HepG2 (cell line): ENCODE data around the gene WASHC4. TPM values are rescaled to one million over a fixed set of nuclear protein-coding genes. Genes with fewer than 3 reads are reported as not detected.

Experiments used
- ATAC-seq: fragments of 200-7000 bp; cut with Tn5 transposase; 3 replicates; pipeline ENCODE4 v1.9.1; 2020; ENCODE audit warnings: mild to moderate bottlenecking, moderate library complexity
- BruUV-seq: library from RNA; stranded (reverse); fragments of 400-500 nt; replicated peaks from 2 replicates; lab custom pipeline; 2021; lab: Mats Ljungman, UMichigan
- CTCF ChIA-PET: fragments of 300-600 bp; formaldehyde crosslinking; extraction: SDS; loops from one replicate; lab custom pipeline; 2021; ENCODE audit warnings: low total read pairs, inconsistent platforms, low intra/inter-chr PET ratio; lab: Yijun Ruan, JAX
- POLR2A ChIA-PET: fragments of 350-600 bp; sonication (Branson Sonifier 250); formaldehyde crosslinking; loops from one replicate; lab custom pipeline; 2020; ENCODE audit warnings: antibody characterized with exemption, inconsistent platforms; lab: Yijun Ruan, JAX
- DNase-seq: peaks from one replicate; pipeline ENCODE4 v3.0.0-alpha.2; 2015; ENCODE audit warnings: low spot score
- FAIRE-seq: peaks from 3 replicates; lab custom pipeline; 2011; peaks lifted over from hg19 to GRCh38; lab: Jason Lieb, UNC
- H2AFZ ChIP-seq: one replicate; pipeline ENCODE4 v1.6.1; 2011; ENCODE audit warnings: low read length, inconsistent platforms
- H3K27ac ChIP-seq: fragments of 300-600 bp; 3 replicates; pipeline ENCODE4 v1.8.0; 2011; ENCODE audit warnings: mixed run types, mild to moderate bottlenecking, mixed read lengths, low read length, inconsistent platforms; ENCODE audit not compliant: insufficient read depth; ENCODE audit errors: extremely low read length
- H3K27me3 ChIP-seq, 2 experiments: fragments of 200-600 bp in 1 of 2; 2 replicates in 1 of 2; 3 replicates in 1 of 2; pipeline versions ENCODE4 v1.6.0 to v1.8.0; 2011; ENCODE audit warnings: low read length in 2 of 2, mild to moderate bottlenecking in 2 of 2, moderate library complexity in 2 of 2, inconsistent platforms in 1 of 2; ENCODE audit not compliant: insufficient read depth in 2 of 2, control insufficient read depth in 1 of 2
- H3K36me3 ChIP-seq, 2 experiments: fragments of 200-600 bp in 1 of 2; replicated peaks in 1 of 2; 2 replicates in 1 of 2; 3 replicates in 1 of 2; pipeline versions ENCODE4 v1.5.1 to v1.8.0; 2011; ENCODE audit warnings: low read length in 2 of 2, inconsistent platforms in 1 of 2; ENCODE audit not compliant: insufficient read depth in 2 of 2, control insufficient read depth in 1 of 2
- H3K4me1 ChIP-seq: 2 replicates; pipeline ENCODE4 v1.5.1; 2012; ENCODE audit warnings: low read length, inconsistent platforms; ENCODE audit not compliant: insufficient read depth
- H3K4me2 ChIP-seq: 2 replicates; pipeline ENCODE4 v1.6.0; 2011; ENCODE audit warnings: low read depth, low read length, inconsistent platforms
- H3K4me3 ChIP-seq, 3 experiments: fragments of 200-600 bp in 1 of 3; sonication (generic), shearing (Covaris generic) in 1 of 3; replicated peaks in 1 of 3; 2 replicates each; pipeline ENCODE4 v1.5.1; 2011 to 2016; ENCODE audit warnings: low read length in 3 of 3, inconsistent platforms in 2 of 3, low read depth in 2 of 3, mild to moderate bottlenecking in 2 of 3, control low read depth in 1 of 3, mixed read lengths in 1 of 3; ENCODE audit not compliant: insufficient read depth in 1 of 3
- H3K79me2 ChIP-seq: one replicate; pipeline ENCODE4 v1.6.1; 2011; ENCODE audit warnings: low read length, inconsistent platforms; ENCODE audit not compliant: insufficient read depth
- H3K9ac ChIP-seq: 2 replicates; pipeline ENCODE4 v1.6.0; 2011; ENCODE audit warnings: mild to moderate bottlenecking, low read depth, low read length, inconsistent platforms; ENCODE audit not compliant: insufficient read depth
- H3K9me3 ChIP-seq: 2 replicates; pipeline ENCODE4 v1.5.1; 2012; ENCODE audit warnings: mild to moderate bottlenecking, low read length
- H4K20me1 ChIP-seq: 2 replicates; pipeline ENCODE4 v1.6.0; 2011; ENCODE audit warnings: inconsistent platforms, mild to moderate bottlenecking, low read length, moderate library complexity; ENCODE audit not compliant: insufficient read depth
- DNMT3B ChIP-seq: conservative IDR thresholded peaks from 2 replicates; pipeline ENCODE4 v1.6.1; 2016; ENCODE audit warnings: missing biosample characterization, control low read depth
- FOSL1 ChIP-seq: sonication (generic); formaldehyde crosslinking; IDR thresholded peaks from 2 replicates; pipeline ENCODE4 v1.9.0; 2021; ENCODE audit warnings: missing genetic modification reagents, borderline replicate concordance
- MED8 ChIP-seq: sonication (generic); formaldehyde crosslinking; IDR thresholded peaks from 2 replicates; pipeline ENCODE4 v1.8.1; 2023; ENCODE audit warnings: mild to moderate bottlenecking, missing genetic modification reagents; ENCODE audit not compliant: insufficient replicate concordance
- NR3C1 ChIP-seq: sonication (generic); formaldehyde crosslinking; IDR thresholded peaks from 2 replicates; pipeline ENCODE4 v1.4.0; 2020; ENCODE audit warnings: missing genetic modification reagents
- PHF5A ChIP-seq: IDR thresholded peaks from one replicate; pipeline ENCODE4 v1.6.1; 2018; ENCODE audit warnings: low read depth, missing genetic modification reagents; ENCODE audit not compliant: unreplicated experiment
- ZBTB20 ChIP-seq: sonication (generic); formaldehyde crosslinking; IDR thresholded peaks from 2 replicates; pipeline ENCODE4 v1.8.1; 2023; ENCODE audit warnings: missing genetic modification reagents, low read depth, mild to moderate bottlenecking, borderline replicate concordance
- ZMYM4 ChIP-seq: sonication (generic); formaldehyde crosslinking; IDR thresholded peaks from 2 replicates; pipeline ENCODE4 v1.8.1; 2023; ENCODE audit warnings: mild to moderate bottlenecking, missing genetic modification reagents
- ZNF253 ChIP-seq: sonication (generic); formaldehyde crosslinking; IDR thresholded peaks from 2 replicates; pipeline ENCODE4 v1.8.0; 2022; ENCODE audit warnings: mild to moderate bottlenecking, missing genetic modification reagents, borderline replicate concordance
- ZNF496 ChIP-seq: sonication (generic); formaldehyde crosslinking; IDR thresholded peaks from 2 replicates; pipeline ENCODE4 v1.8.1; 2023; ENCODE audit warnings: mild to moderate bottlenecking, moderate library complexity, missing genetic modification reagents; ENCODE audit not compliant: insufficient replicate concordance
- ZNF746 ChIP-seq: sonication (generic); formaldehyde crosslinking; IDR thresholded peaks from 2 replicates; pipeline ENCODE4 v1.8.0; 2022; ENCODE audit warnings: mild to moderate bottlenecking, missing genetic modification reagents
- ZNF841 ChIP-seq: sonication (generic); formaldehyde crosslinking; IDR thresholded peaks from 2 replicates; pipeline ENCODE4 v1.8.1; 2023; ENCODE audit warnings: missing genetic modification reagents, borderline replicate concordance
- ZSCAN21 ChIP-seq: sonication (generic); formaldehyde crosslinking; IDR thresholded peaks from 2 replicates; pipeline ENCODE4 v1.8.0; 2022; ENCODE audit warnings: mild to moderate bottlenecking, missing genetic modification reagents, moderate library complexity, borderline replicate concordance
- WGBS: methylation state at CpG from one replicate; pipeline ENCODE4 v1.1.6; 2017; ENCODE audit warnings: low lambda C conversion rate; 5-methylcytosine and 5-hydroxymethylcytosine counted together
- in situ Hi-C: cut with HindIII; loops from 2 replicates; pipeline ENCODE4 v1.10.0; 2017; ENCODE audit warnings: low pct_unique_long_range_greater_than_20kb; ENCODE audit not compliant: extremely low pct_ligation_motif_present
- intact Hi-C: fragments of 100-400 bp; cut with micrococcal nuclease; formaldehyde crosslinking; loops from one replicate; pipeline ENCODE4 v1.10.0; 2022; ENCODE audit not compliant: unreplicated experiment
- polyA plus RNA-seq, 8 experiments: library from polyadenylated mRNA; depleted of rRNA in 3 of 8; stranded (reverse) in 7 of 8; unstranded in 1 of 8; fragments of >200 nt; fragmentation: Illumina TruSeq in 4 of 8; extraction: Trizol in 4 of 8; gene quantifications; 2 replicates each; pipeline versions ENCODE4 v1.2.1 to v1.2.3, GENCODE V29; 2011 to 2016; ENCODE audit warnings: low read depth in 4 of 8, missing spikeins in 1 of 8, mixed read lengths in 1 of 8; ENCODE audit not compliant: insufficient read depth in 1 of 8
- total RNA-seq, 5 experiments: library from RNA; depleted of rRNA; stranded (reverse); fragments of >200 nt; fragmentation: Illumina TruSeq; extraction: Trizol; gene quantifications; 2 replicates each; pipeline ENCODE4 v1.2.3, GENCODE V29; 2016; ENCODE audit warnings: low read depth in 1 of 5
- TF ChIP-seq, protein P1 (sequence below): sonication (generic); formaldehyde crosslinking; IDR thresholded peaks from 2 replicates; pipeline ENCODE4 v1.4.0; 2020; ENCODE audit warnings: missing genetic modification reagents, borderline replicate concordance
- TF ChIP-seq, protein P2 (sequence below): sonication (generic); formaldehyde crosslinking; IDR thresholded peaks from 2 replicates; pipeline ENCODE4 v1.4.0; 2020; ENCODE audit warnings: missing genetic modification reagents

WASHC4 gene
- total and polyA plus RNA-seq, 2 of the 13 experiments (the other 11 are each of a cell fraction or from before 2014, with no cell fraction given): 21.0 to 36.3 TPM

DNA sequence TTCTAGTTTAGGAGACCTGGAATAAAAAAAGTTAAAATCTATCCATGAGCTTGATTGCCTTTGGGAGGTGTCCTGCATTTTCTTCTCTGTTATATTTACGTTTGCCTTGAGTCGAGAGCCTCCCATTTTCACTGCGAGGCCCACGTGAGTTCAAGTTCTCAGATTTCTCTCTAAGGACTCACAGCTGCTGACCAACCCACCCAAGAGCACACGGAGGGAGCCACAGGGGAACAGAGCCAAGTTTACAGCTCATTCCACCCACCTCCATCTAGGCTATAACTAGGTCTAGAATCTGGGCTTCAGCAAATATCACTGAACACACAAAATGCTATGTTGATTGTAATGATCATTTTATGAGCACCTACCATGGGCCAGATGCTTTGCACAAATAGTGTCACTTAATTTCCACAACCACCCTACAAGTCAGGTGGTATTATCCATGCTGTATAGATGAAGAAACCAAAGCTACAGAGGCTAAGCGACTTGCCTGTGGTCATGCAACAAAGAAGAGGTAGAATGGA lies 40.0 kb upstream of the WASHC4 start:
- Histone ChIP-seq H3K36me3 (no peaks in the 10 kb centered on the region), H3K4me3 (no peak overlapping the region), H2AFZ (no peak overlapping the region), H3K79me2 (no peaks in the 10 kb centered on the region), H3K9ac (no peak overlapping the region), H3K4me2 (no peak overlapping the region), H3K27ac (no peak overlapping the region), H4K20me1 (no peaks in the 10 kb centered on the region), H3K27me3 (no peaks in the 10 kb centered on the region), H3K4me1 (no peaks in the 10 kb centered on the region), H3K9me3 (no peaks in the 10 kb centered on the region)
- POLR2A ChIA-PET: no interaction called here
- no TSS peak for BruUV-seq
- intact Hi-C loops (no loop called here), in situ Hi-C loops (no loop called here)
- DNase-seq (no peak), ATAC-seq (no peak), FAIRE-seq (no peak)
- 48% methylated on average over 6 of the region's 6 CpGs for WGBS
- CTCF ChIA-PET: no interaction called here
- TF ChIP-seq MED8 (CRISPR knock-in tag) (no peak), ZNF841 (no peak), FOSL1 (no peak), DNMT3B (no peak), ZMYM4 (CRISPR knock-in tag) (no peak), ZNF496 (CRISPR knock-in tag) (no peak), NR3C1 (CRISPR knock-in tag) (no peak), ZSCAN21 (CRISPR knock-in tag) (no peak), PHF5A (no peak), ZNF746 (CRISPR knock-in tag) (no peak), ZNF253 (no peak), ZBTB20 (CRISPR knock-in tag) (no peak)
- TF ChIP-seq, protein P1, sequence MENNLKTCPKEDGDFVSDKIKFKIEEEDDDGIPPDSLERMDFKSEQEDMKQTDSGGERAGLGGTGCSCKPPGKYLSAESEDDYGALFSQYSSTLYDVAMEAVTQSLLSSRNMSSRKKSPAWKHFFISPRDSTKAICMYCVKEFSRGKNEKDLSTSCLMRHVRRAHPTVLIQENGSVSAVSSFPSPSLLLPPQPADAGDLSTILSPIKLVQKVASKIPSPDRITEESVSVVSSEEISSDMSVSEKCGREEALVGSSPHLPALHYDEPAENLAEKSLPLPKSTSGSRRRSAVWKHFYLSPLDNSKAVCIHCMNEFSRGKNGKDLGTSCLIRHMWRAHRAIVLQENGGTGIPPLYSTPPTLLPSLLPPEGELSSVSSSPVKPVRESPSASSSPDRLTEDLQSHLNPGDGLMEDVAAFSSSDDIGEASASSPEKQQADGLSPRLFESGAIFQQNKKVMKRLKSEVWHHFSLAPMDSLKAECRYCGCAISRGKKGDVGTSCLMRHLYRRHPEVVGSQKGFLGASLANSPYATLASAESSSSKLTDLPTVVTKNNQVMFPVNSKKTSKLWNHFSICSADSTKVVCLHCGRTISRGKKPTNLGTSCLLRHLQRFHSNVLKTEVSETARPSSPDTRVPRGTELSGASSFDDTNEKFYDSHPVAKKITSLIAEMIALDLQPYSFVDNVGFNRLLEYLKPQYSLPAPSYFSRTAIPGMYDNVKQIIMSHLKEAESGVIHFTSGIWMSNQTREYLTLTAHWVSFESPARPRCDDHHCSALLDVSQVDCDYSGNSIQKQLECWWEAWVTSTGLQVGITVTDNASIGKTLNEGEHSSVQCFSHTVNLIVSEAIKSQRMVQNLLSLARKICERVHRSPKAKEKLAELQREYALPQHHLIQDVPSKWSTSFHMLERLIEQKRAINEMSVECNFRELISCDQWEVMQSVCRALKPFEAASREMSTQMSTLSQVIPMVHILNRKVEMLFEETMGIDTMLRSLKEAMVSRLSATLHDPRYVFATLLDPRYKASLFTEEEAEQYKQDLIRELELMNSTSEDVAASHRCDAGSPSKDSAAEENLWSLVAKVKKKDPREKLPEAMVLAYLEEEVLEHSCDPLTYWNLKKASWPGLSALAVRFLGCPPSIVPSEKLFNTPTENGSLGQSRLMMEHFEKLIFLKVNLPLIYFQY (CRISPR knock-in tag): no peak
- TF ChIP-seq, protein P2, sequence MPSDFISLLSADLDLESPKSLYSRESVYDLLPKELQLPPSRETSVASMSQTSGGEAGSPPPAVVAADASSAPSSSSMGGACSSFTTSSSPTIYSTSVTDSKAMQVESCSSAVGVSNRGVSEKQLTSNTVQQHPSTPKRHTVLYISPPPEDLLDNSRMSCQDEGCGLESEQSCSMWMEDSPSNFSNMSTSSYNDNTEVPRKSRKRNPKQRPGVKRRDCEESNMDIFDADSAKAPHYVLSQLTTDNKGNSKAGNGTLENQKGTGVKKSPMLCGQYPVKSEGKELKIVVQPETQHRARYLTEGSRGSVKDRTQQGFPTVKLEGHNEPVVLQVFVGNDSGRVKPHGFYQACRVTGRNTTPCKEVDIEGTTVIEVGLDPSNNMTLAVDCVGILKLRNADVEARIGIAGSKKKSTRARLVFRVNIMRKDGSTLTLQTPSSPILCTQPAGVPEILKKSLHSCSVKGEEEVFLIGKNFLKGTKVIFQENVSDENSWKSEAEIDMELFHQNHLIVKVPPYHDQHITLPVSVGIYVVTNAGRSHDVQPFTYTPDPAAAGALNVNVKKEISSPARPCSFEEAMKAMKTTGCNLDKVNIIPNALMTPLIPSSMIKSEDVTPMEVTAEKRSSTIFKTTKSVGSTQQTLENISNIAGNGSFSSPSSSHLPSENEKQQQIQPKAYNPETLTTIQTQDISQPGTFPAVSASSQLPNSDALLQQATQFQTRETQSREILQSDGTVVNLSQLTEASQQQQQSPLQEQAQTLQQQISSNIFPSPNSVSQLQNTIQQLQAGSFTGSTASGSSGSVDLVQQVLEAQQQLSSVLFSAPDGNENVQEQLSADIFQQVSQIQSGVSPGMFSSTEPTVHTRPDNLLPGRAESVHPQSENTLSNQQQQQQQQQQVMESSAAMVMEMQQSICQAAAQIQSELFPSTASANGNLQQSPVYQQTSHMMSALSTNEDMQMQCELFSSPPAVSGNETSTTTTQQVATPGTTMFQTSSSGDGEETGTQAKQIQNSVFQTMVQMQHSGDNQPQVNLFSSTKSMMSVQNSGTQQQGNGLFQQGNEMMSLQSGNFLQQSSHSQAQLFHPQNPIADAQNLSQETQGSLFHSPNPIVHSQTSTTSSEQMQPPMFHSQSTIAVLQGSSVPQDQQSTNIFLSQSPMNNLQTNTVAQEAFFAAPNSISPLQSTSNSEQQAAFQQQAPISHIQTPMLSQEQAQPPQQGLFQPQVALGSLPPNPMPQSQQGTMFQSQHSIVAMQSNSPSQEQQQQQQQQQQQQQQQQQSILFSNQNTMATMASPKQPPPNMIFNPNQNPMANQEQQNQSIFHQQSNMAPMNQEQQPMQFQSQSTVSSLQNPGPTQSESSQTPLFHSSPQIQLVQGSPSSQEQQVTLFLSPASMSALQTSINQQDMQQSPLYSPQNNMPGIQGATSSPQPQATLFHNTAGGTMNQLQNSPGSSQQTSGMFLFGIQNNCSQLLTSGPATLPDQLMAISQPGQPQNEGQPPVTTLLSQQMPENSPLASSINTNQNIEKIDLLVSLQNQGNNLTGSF (CRISPR knock-in tag): no peak
